GM18517 (cell line): Measurements from ENCODE around the gene GRK4.
"Not testable (repeated sequence)": the region's sequence is repeated elsewhere in the genome, so short reads cannot be mapped to it uniquely, and the experiment has no call there.

Experiments used
- ATAC-seq: cut with Tn5 transposase; IDR thresholded peaks from one replicate; pipeline ENCODE4 v1.9.1; 2021; ENCODE audit warnings: mild to moderate bottlenecking, moderate library complexity; ENCODE audit not compliant: unreplicated experiment

Gene GRK4

GRCh38 chr4:3037957-3038461 is 74.6 kb downstream of the GRK4 start:
- no peak for ATAC-seq

GRCh38 chr4:3039706-3040366 is 76.5 kb downstream of the GRK4 start:
- ATAC-seq, result no peak

- peak; percentile 36 for ATAC-seq
Measured at GRCh38 chr4:3040452-3041191, 77.3 kb downstream of the GRK4 start.

- peak; percentile 40 for ATAC-seq
Measured at GRCh38 chr4:3041192-3042142, 78.1 kb downstream of the GRK4 start.

GRCh38 chr4:3042226-3042625 is 78.9 kb downstream of the GRK4 start:
- no peak for ATAC-seq

GRCh38 chr4:3043282-3044020 is 80.1 kb downstream of the GRK4 start:
- ATAC-seq, result no peak

GRCh38 chr4:3044870-3045819 is 81.8 kb downstream of the GRK4 start:
- ATAC-seq, result no peak

- ATAC-seq, result no peak
Measured at GRCh38 chr4:3046162-3046561, 82.8 kb downstream of the GRK4 start.

- no peak for ATAC-seq
Measured at GRCh38 chr4:3046623-3047022, 83.3 kb downstream of the GRK4 start.

GRCh38 chr4:3047464-3048286 is 84.3 kb downstream of the GRK4 start:
- peak; percentile 80 for ATAC-seq

GRCh38 chr4:3051141-3051897 is 87.9 kb downstream of the GRK4 start:
- ATAC-seq, result not testable (repeated sequence)

- no peak for ATAC-seq
Measured at GRCh38 chr4:3054169-3054759, 90.9 kb downstream of the GRK4 start.

GRCh38 chr4:3059943-3060342 is 96.6 kb downstream of the GRK4 start:
- ATAC-seq, result no peak

- no peak for ATAC-seq
Measured at GRCh38 chr4:3060946-3061345, 97.6 kb downstream of the GRK4 start.

- ATAC-seq, result no peak
Measured at GRCh38 chr4:3062471-3062870, 99.1 kb downstream of the GRK4 start.

- no peak for ATAC-seq
Measured at GRCh38 chr4:3065551-3065950, 102.2 kb downstream of the GRK4 start.

GRCh38 chr4:3066836-3067400 is 103.5 kb downstream of the GRK4 start:
- no peak for ATAC-seq
